Mammary epithelial cell (primary cell): ENCODE results near the gene DBT.

ENCODE experiments used
- CTCF ChIP-seq, 2 donors: IDR thresholded peaks in 1 of 2; conservative IDR thresholded peaks in 1 of 2; 2 replicates each; pipeline ENCODE4 v1.5.1; 2011 to 2012; ENCODE audit warnings: inconsistent platforms in 2 of 2, low read length in 2 of 2, mild to moderate bottlenecking in 2 of 2, control low read depth in 1 of 2, low read depth in 1 of 2; ENCODE audit not compliant: insufficient read depth in 1 of 2; ENCODE audit errors: extremely low read depth in 1 of 2
- EZH2 ChIP-seq: IDR thresholded peaks from 2 replicates; pipeline ENCODE4 v1.6.1; 2012; ENCODE audit warnings: low read length, inconsistent platforms, borderline replicate concordance

- TF ChIP-seq CTCF (conservative IDR thresholded peaks at IDR 0.05 in 1 of 2, IDR thresholded peaks at IDR 0.05 in 1 of 2; ENCODE audit: extremely low read depth in 1 of 2, insufficient read depth in 1 of 2, low read depth in 1 of 2, low read length in 2 of 2) (no peak), EZH2 (no peak)
These were observed 65.1 kb downstream of the DBT start for GRCh38 chr1:100184536-100184935.
